Activated naive CD4-positive, alpha-beta T cell treated with anti-CD3 and anti-CD28 coated beads for 36 hours (primary cell): ENCODE results near the gene SOWAHA. TPM values are rescaled to one million over a fixed set of nuclear protein-coding genes. Genes with fewer than 3 reads are reported as not detected.
"Not testable (repeated sequence)": the region's sequence is repeated elsewhere in the genome, so short reads cannot be mapped to it uniquely, and the experiment has no call there.

Experiments used
- CTCF ChIA-PET: fragments of 350-600 bp; sonication (Branson Sonifier 250); formaldehyde crosslinking; loops from one replicate; lab custom pipeline; 2021; ENCODE audit warnings: antibody characterized with exemption; lab: Charles Lee
- DNase-seq: peaks from one replicate; pipeline ENCODE4 v3.0.0-alpha.2; 2020
- H3K27ac Mint-ChIP-seq: one replicate; pipeline ENCODE4 v1.8.0; 2021; ENCODE audit warnings: mild to moderate bottlenecking, mixed read lengths
- H3K27me3 Mint-ChIP-seq: one replicate; pipeline ENCODE4 v1.8.0; 2021; ENCODE audit warnings: low read depth, mixed read lengths
- H3K36me3 Mint-ChIP-seq: one replicate; pipeline ENCODE4 v1.8.0; 2021; ENCODE audit warnings: low read depth, mixed read lengths
- H3K4me1 Mint-ChIP-seq: one replicate; pipeline ENCODE4 v1.8.0; 2021; ENCODE audit warnings: low read depth, mixed read lengths
- H3K4me3 Mint-ChIP-seq: one replicate; pipeline ENCODE4 v1.8.0; 2021; ENCODE audit warnings: mild to moderate bottlenecking, moderate library complexity, mixed read lengths
- H3K9me3 Mint-ChIP-seq: one replicate; pipeline ENCODE4 v1.8.0; 2021; ENCODE audit warnings: mixed read lengths
- intact Hi-C: fragments of 100-400 bp; cut with micrococcal nuclease; formaldehyde crosslinking; loops from one replicate; pipeline ENCODE4 v1.15.1; 2023
- total RNA-seq, 2 experiments: library from RNA; stranded (reverse); gene quantifications; one replicate each; pipeline ENCODE4 v1.2.3, GENCODE V29; 2021

Gene SOWAHA
- total RNA-seq, 2 experiments from 2014 or later = not detected

DNA sequence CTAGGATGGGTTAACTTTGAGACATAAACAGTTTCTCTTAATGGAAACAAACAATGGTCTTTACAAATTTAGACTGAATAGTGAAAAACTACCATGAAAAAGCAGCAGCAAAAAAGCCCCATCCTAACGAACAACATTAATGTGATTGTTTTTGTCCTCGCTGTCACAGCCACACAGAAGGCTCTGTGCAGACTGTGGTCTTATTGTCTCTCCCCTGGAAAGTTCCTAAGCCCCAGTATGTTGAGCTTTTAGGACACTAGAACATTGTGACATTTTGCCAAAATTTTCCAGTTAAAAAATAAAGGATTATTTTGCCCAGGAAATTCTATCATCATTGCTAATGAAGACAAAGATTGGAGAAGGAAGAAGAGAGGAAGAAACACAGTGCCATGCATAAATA lies 12.6 kb upstream of the SOWAHA start:
- H3K4me3 Mint-ChIP-seq = no peak overlapping the region
- peaks cover 34% of the 10 kb centered on the region for H3K27me3 Mint-ChIP-seq
- CTCF ChIA-PET = interaction anchor here (1.0 to 2.4 kb wide), 3 partner anchors 9 to 296 kb away, joined by 3 to 12 read pairs (median 3); no protein-coding TSS in a partner anchor
- no peaks in the 10 kb centered on the region for H3K9me3 Mint-ChIP-seq
- DNase-seq = no peak
- no peak overlapping the region for H3K27ac Mint-ChIP-seq
- intact Hi-C loops = loop anchor here (5.0 kb wide), 2 partner anchors 208 to 293 kb away; no protein-coding TSS in a partner anchor
- no peaks in the 10 kb centered on the region for H3K4me1 Mint-ChIP-seq
- no peaks in the 10 kb centered on the region for H3K36me3 Mint-ChIP-seq

DNA sequence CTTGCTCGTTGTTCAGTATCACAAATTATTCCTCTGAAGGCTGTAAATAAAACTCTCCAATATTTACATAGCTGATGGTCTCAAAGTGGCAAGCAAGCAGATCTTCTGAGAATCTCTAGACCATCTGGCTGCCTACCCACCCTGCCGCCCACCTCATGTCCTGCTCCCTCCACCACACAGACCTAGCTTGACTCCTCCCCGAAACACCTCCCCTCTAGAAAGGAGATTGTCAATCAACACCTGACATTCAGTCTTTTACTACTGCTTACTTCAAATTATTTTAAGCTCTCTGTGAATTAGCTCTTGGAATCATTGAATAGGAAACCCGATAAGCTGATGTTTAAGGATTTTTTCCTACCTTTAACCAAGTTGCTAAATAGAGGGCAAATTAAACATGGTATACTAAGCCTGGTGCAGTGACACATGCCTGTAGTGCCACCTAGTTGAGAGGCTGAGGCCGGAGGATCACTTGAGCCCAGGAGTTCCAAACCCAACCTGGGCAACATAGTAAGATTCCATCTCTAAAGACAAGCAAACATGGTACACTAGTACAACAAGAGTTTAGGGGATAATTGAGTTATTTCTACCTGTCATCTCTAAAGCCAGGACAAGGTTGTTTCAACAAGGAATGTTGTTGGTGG lies 10.9 kb upstream of the SOWAHA start:
- CTCF ChIA-PET = interaction anchor here (0.6 to 2.4 kb wide), 7 partner anchors 9 to 415 kb away, joined by 3 to 12 read pairs (median 4); no protein-coding TSS in a partner anchor
- Mint-ChIP-seq H3K9me3 (no peaks in the 10 kb centered on the region), H3K36me3 (no peaks in the 10 kb centered on the region), H3K4me3 (no peak overlapping the region), H3K4me1 (no peaks in the 10 kb centered on the region), H3K27ac (no peak overlapping the region), H3K27me3 (peaks cover 37% of the 10 kb centered on the region)
- DNase-seq = peak; percentile 44
- intact Hi-C loops = loop anchor here (1.0 to 5.0 kb wide), 3 partner anchors 210 to 295 kb away; no protein-coding TSS in a partner anchor

DNA sequence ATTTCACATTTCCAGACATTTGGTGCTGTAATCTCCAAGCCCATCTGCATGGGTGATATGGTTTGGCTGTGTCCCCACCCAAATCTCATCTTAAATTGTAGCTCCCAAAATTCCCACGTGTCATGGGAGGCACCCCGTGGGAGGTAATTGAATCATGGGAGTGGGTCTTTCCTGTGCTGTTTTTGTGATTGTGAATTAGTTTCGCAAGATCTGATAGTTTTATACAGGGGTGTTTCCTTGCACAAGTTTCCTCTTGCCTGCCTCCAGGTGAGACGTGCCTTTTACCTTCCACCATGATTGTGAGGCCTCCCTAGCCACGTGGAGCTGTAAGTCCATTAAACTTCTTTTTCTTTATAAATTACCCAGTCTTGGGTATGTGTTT lies 10.4 kb upstream of the SOWAHA start:
- CTCF ChIA-PET = interaction anchor here (0.6 to 2.4 kb wide), 6 partner anchors 9 to 415 kb away, joined by 3 to 12 read pairs (median 4); no protein-coding TSS in a partner anchor
- DNase-seq, H3K4me1 Mint-ChIP-seq, H3K36me3 Mint-ChIP-seq, H3K27ac Mint-ChIP-seq, H3K4me3 Mint-ChIP-seq, H3K9me3 Mint-ChIP-seq: not testable (repeated sequence)
- intact Hi-C loops = loop anchor here (1.0 to 5.0 kb wide), 3 partner anchors 210 to 295 kb away; no protein-coding TSS in a partner anchor
- H3K27me3 Mint-ChIP-seq = peaks cover 42% of the 10 kb centered on the region

DNA sequence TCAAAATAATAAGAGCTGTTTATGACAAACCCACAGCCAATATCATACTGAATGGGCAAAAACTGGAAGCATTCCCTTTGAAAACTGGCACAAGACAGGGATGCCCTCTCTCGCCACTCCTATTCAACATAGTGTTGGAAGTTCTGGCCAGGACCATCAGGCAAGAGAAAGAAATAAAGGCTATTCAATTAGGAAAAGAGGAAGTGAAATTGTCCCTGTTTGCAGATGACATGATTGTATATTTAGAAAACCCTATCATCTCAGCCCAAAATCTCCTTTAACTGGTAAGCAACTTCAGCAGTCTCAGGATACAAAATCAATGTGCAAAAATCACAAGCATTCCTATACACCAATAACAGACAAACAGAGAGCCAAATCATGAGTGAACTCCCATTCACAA lies 8.9 kb upstream of the SOWAHA start:
- H3K9me3 Mint-ChIP-seq, H3K36me3 Mint-ChIP-seq, H3K4me3 Mint-ChIP-seq, H3K4me1 Mint-ChIP-seq, DNase-seq, H3K27ac Mint-ChIP-seq, CTCF ChIA-PET: not testable (repeated sequence)
- intact Hi-C loops = loop anchor here (5.0 kb wide), 2 partner anchors 212 to 297 kb away; no protein-coding TSS in a partner anchor
- H3K27me3 Mint-ChIP-seq = peaks cover 48% of the 10 kb centered on the region

DNA sequence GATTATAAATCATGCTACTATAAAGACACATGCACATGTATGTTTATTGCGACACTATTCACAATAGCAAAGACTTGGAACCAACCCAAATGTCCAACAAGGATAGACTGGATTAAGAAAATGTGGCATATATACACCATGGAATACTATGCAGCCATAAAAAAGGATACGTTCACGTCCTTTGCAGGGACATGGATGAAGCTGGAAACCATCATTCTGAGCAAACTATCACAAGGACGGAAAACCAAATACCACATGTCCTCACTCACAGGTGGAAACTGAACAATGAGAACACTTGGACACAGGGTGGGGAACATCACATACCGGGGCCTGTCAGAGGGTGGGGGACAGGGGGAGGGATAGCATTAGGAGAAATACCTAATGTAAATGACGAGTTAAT lies 7.2 kb upstream of the SOWAHA start:
- CTCF ChIA-PET = interaction anchor here (4.0 kb wide), 1 partner anchor 14 kb away, joined by 20 read pairs; no protein-coding TSS in a partner anchor
- intact Hi-C loops, H3K4me1 Mint-ChIP-seq, H3K36me3 Mint-ChIP-seq, DNase-seq, H3K4me3 Mint-ChIP-seq, H3K9me3 Mint-ChIP-seq, H3K27ac Mint-ChIP-seq: not testable (repeated sequence)
- H3K27me3 Mint-ChIP-seq = peaks cover 55% of the 10 kb centered on the region

DNA sequence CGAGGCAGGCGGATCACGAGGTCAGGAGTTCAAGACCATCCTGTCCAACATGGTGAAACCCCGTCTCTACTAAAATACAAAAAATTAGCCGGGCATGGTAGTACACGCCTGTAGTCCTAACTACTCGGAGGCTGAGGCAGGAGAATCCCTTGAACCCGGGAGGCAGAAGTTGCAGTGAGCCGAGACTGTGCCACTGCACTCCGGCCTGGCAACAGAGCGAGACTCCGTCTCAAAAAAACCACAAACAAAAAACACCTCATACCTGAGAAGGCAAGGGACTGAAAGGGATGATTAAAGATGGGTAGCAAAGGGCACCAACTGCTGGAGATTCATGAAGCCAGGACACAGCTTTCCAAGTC lies 6.3 kb upstream of the SOWAHA start:
- H3K36me3 Mint-ChIP-seq, H3K27ac Mint-ChIP-seq, H3K9me3 Mint-ChIP-seq, DNase-seq, intact Hi-C loops, H3K4me1 Mint-ChIP-seq, H3K4me3 Mint-ChIP-seq: not testable (repeated sequence)
- CTCF ChIA-PET = interaction anchor here (0.7 to 4.0 kb wide), 5 partner anchors 9 to 298 kb away, joined by 3 to 20 read pairs (median 3); no protein-coding TSS in a partner anchor
- H3K27me3 Mint-ChIP-seq = peaks cover 63% of the 10 kb centered on the region

DNA sequence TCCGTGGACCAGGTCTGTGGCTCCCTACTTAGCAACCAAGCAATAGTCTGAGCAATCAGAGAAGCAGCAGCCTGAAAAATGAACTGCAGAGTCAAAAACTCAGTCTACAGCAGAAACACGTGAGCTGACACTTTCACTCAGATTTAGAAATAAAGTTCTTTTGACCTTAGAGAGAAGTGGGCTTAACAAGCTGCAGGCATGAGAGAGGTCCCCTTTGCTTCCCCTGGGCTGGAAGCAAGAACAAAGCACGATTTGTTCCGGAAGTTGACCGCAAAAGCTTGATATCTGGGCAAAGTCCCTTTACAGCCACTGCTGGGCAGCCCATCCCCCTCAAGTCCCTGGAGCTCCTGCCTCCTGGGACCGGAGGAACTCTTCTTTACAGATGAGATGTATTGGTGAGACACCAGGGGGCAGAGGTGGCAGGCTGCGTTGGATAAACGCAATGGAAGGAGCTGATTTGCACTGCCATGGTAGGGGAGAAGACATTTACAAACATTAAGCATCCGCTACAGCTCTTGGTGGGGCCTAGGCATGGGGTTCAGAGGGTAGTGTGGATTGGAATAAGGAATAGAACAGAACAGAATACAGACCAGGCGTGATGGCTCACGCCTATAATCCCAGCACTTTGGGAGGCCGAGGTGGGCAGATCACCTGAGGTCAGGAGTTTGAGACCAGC lies 5.8 kb upstream of the SOWAHA start:
- H3K36me3 Mint-ChIP-seq = no peaks in the 10 kb centered on the region
- H3K4me1 Mint-ChIP-seq = no peaks in the 10 kb centered on the region
- H3K27ac Mint-ChIP-seq = no peak overlapping the region
- no peak overlapping the region for H3K4me3 Mint-ChIP-seq
- CTCF ChIA-PET = interaction anchor here (0.7 to 4.0 kb wide), 5 partner anchors 9 to 298 kb away, joined by 3 to 20 read pairs (median 3); no protein-coding TSS in a partner anchor
- H3K9me3 Mint-ChIP-seq = no peaks in the 10 kb centered on the region
- peaks cover 63% of the 10 kb centered on the region for H3K27me3 Mint-ChIP-seq
- intact Hi-C loops = no loop called here
- DNase-seq = no peak

DNA sequence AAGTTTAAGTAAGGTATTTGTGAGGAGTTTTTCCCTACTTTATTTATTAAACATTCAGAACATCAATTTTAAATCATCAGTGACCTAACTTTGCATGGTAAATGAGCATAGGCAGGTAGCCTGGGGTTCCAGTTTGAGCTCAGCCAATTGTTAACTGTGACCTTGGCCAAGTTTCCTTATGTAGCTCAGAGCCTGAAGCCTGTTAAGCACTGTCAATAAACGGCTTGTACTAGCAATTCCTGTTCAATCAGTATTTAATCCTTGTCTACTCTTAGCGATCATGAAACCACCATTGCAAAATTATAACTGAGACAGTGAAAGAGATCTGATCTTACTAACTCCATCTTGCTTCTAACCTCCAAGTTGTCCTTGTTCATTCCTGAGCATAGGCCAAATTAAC lies 4.7 kb upstream of the SOWAHA start:
- Mint-ChIP-seq H3K27me3 (peaks cover 61% of the 10 kb centered on the region), H3K9me3 (no peaks in the 10 kb centered on the region), H3K4me3 (no peak overlapping the region), H3K4me1 (peaks cover 6% of the 10 kb centered on the region), H3K27ac (no peak overlapping the region), H3K36me3 (no peaks in the 10 kb centered on the region)
- CTCF ChIA-PET = interaction anchor here (1.2 to 4.0 kb wide), 2 partner anchors 11 to 282 kb away, joined by 3 to 20 read pairs; no protein-coding TSS in a partner anchor
- intact Hi-C loops = no loop called here
- no peak for DNase-seq

DNA sequence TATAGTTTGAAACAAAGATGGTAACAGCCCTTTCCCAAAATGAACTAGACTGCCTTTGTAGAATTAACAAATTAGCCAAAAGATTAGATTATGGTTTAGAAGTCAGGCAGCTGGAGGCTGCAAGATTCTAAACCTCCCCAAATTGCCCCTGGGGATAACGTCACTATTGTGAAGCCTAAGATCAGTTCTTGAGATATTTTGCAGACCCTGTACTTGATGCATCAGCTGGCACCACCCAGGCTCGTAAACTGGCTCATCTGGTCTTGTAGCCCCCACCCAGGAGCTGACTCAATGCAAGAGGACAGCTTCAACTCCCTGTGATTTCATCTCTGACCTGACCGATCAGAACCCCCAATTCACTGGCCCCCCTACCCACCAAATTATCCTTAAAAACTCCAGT lies 4.2 kb upstream of the SOWAHA start:
- no peak for DNase-seq
- Mint-ChIP-seq H3K27ac (no peak overlapping the region), H3K27me3 (peaks cover 57% of the 10 kb centered on the region), H3K36me3 (no peaks in the 10 kb centered on the region), H3K4me3 (no peak overlapping the region), H3K4me1 (peaks cover 6% of the 10 kb centered on the region), H3K9me3 (no peaks in the 10 kb centered on the region)
- CTCF ChIA-PET = interaction anchor here (0.6 to 4.0 kb wide), 4 partner anchors 8 to 283 kb away, joined by 3 to 20 read pairs (median 4); no protein-coding TSS in a partner anchor
- intact Hi-C loops = no loop called here

DNA sequence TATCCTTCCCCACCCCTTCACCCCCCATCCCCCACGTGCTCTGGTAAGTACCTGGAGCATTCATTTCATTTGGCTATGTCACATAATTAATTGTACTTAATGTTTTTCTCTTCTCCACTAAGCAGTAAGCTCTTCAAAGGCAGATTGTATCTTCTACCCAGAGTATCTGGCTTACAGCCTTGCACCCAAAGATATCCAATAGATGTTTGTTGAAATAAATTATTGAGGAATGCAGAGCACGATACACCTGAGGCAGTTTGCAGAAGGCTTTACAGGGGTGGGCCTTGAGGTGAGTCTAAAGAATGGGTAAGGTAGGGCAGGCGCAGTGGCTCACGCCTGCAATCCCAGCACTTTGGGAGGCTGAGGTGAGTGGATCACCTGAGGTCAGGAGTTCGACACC lies 2.5 kb upstream of the SOWAHA start:
- DNase-seq = no peak
- H3K27me3 Mint-ChIP-seq = peaks cover 50% of the 10 kb centered on the region
- intact Hi-C loops = no loop called here
- peaks cover 8% of the 10 kb centered on the region for H3K4me1 Mint-ChIP-seq
- CTCF ChIA-PET = interaction anchor here (1.8 kb wide), 1 partner anchor 9 kb away, joined by 17 read pairs; no protein-coding TSS in a partner anchor
- H3K9me3 Mint-ChIP-seq = no peaks in the 10 kb centered on the region
- H3K4me3 Mint-ChIP-seq = no peak overlapping the region
- H3K36me3 Mint-ChIP-seq = no peaks in the 10 kb centered on the region
- H3K27ac Mint-ChIP-seq = no peak overlapping the region

DNA sequence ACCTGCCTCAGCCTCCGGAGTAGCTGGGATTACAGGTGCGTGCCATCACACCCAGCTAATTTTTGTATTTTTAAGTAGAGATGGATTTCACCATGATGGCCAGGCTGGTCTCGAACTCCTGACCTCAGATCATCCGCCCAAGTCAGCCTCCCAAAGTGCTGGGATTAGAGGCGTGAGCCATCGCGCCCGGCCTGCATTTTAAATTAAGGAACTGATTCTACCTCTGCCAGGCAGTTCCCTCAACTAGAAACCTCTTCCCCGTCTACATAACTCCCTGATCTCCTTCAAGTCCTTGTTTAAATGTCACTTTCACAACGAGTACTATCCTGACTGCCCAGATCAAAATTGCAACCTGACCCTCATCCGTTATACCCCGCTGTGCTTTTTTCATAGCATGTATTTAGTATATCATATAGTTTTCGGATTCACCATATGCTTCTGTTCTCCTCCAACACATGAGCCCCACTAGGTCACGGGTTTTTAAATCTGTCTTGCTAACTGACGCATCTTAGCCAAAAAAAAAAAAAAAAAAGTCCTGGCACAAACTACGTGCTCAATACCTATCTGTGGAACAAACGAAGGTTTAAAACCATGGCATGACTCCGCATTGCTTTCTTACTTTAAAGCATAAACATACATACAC lies 858 bp upstream of the SOWAHA start:
- peaks cover 8% of the 10 kb centered on the region for H3K4me1 Mint-ChIP-seq
- no peak for DNase-seq
- peak overlapping the region; percentile 67 for H3K4me3 Mint-ChIP-seq
- no peak overlapping the region for H3K27ac Mint-ChIP-seq
- intact Hi-C loops = no loop called here
- no peaks in the 10 kb centered on the region for H3K36me3 Mint-ChIP-seq
- H3K9me3 Mint-ChIP-seq = no peaks in the 10 kb centered on the region
- peaks cover 46% of the 10 kb centered on the region for H3K27me3 Mint-ChIP-seq
- CTCF ChIA-PET = interaction anchor here (1.5 kb wide), 1 partner anchor 17 kb away, joined by 5 read pairs; no protein-coding TSS in a partner anchor
